HUES6 (cell line): ENCODE measurements around the gene LEUTX.

Experiments used
- H3K27ac ChIP-seq: 2 replicates; pipeline ENCODE4 v1.7.0; 2013; ENCODE audit warnings: low read depth, mild to moderate bottlenecking, low read length, inconsistent platforms
- H3K27me3 ChIP-seq: 2 replicates; pipeline ENCODE4 v1.6.1; 2013; ENCODE audit warnings: low read length; ENCODE audit not compliant: control insufficient read depth, insufficient read depth
- H3K36me3 ChIP-seq: 2 replicates; pipeline ENCODE4 v1.6.1; 2013; ENCODE audit warnings: low read length; ENCODE audit not compliant: control insufficient read depth, insufficient read depth
- H3K4me1 ChIP-seq: 2 replicates; pipeline ENCODE4 v1.6.1; 2013; ENCODE audit warnings: low read length; ENCODE audit not compliant: control insufficient read depth, insufficient read depth
- H3K4me3 ChIP-seq: 2 replicates; pipeline ENCODE4 v1.5.1; 2013; ENCODE audit warnings: low read depth, low read length
- H3K9ac ChIP-seq: one replicate; pipeline ENCODE4 v1.6.1; 2013; ENCODE audit warnings: mild to moderate bottlenecking, low read length
- H3K9me3 ChIP-seq: 2 replicates; pipeline ENCODE4 v1.6.1; 2013; ENCODE audit warnings: low read depth, low read length; ENCODE audit not compliant: control insufficient read depth, insufficient read depth

Gene LEUTX

DNA sequence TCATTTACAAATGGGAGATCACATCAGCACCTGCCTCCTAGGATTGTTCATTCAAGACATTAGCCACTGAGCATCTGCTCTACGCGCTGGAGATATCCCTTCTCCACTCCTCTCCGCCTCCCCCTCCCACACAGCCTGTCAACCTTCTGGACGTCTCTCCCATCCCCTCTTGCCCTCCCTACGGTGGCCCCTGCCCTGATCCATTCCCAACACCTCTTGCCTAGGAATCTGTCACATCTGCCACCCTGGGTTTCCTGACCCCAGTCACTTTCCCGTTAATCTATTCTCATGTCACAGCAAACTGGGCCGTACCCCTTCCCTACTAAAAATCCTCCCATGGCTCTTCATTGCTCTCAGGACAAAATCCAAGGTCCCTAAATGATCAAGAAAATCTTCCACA is 45.0 kb downstream of the LEUTX start:
- Histone ChIP-seq H3K9ac (peak overlapping the region; percentile 64), H3K36me3 (peaks cover 16% of the 10 kb centered on the region; the same call in 1 of the 2 replicates)

DNA sequence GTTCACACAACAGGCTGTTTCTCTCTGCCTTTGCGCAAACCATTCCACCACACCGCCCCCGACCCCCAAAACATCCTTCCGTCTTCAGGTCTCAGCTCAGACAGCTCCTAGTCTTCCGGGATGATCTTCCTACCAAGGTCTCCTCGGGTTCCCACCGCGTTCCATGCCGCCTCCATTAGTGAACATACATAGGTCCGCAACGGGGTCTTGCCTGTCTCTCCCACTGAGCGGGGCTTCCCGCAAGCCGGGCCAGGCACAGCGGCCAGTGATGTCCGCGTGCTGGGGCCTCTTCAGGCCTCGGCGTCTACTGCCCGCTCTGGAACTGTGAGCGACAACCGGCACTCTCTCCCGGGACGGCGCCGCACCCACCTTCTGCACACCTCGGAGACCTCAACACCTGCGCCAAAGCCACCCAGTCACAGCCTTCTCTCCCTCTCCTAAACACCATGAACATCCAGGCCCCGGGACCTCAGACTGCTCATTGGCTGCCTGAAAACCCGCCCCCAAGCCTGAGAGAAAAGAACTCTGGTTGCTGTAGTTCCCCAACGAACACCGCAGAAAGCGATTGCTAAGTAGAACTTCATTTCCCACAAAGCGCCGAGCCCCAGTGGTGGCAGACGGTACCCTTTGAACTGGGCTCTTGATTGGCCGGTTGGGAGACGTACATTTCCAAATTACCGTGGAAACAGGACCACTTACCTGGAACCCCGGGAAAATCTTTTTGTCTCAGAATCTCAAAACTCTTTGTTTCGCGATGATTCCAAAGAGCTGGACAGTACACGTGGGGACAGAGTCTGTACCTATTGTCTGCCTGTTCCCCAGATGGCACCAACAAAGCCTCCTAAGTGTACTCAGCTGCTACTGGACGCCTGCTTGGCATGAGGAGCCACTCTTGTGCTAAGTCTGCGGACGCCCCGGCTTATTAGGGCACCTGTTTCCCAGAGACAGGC is 45.8 kb downstream of the LEUTX start:
- H3K27me3 ChIP-seq: no peaks in the 10 kb centered on the region
- peak overlapping the region; percentile 64 for H3K9ac ChIP-seq
- no peaks in the 10 kb centered on the region for H3K9me3 ChIP-seq
- H3K27ac ChIP-seq: peak overlapping the region; percentile 38; the same call in 1 of the 2 replicates
- H3K4me3 ChIP-seq: peak overlapping the region; percentile 97
- H3K36me3 ChIP-seq: peaks cover 16% of the 10 kb centered on the region; the same call in 1 of the 2 replicates
- 0 out of 2 replicates have a peak, but pooled peaks cover 3% of the 10 kb centered on the region for H3K4me1 ChIP-seq

More for the DNA sequence above, 45.0 kb downstream of the LEUTX start:
- H3K27ac ChIP-seq: no peak overlapping the region
- no peaks in the 10 kb centered on the region for H3K9me3 ChIP-seq
- 0 out of 2 replicates have a peak, but pooled peaks cover 3% of the 10 kb centered on the region for H3K4me1 ChIP-seq
- H3K4me3 ChIP-seq: peak overlapping the region; percentile 97
- H3K27me3 ChIP-seq: no peaks in the 10 kb centered on the region

DNA sequence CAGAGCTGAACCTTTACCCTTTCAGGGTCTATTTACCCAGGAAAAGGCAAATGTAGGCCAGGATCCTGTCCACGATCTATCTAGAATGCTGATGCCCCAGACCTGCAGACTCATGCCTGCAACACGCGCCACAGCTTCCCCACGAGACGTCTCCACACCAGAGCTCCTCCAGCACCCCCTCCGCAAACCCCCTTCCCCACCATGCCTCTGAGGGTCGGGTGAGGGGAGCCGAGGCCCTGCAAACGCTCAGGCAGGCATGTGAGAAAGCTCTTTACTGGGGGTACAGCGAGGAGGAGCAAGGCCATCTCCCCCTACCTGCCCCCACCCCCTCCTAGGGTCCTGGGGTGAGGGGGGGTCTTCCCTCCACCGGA is 46.4 kb downstream of the LEUTX start:
- H3K9me3 ChIP-seq: no peaks in the 10 kb centered on the region
- H3K36me3 ChIP-seq: peaks cover 21% of the 10 kb centered on the region
- 0 out of 2 replicates have a peak, but pooled peaks cover 3% of the 10 kb centered on the region for H3K4me1 ChIP-seq
- peak overlapping the region; percentile 97 for H3K4me3 ChIP-seq
- H3K27me3 ChIP-seq: no peaks in the 10 kb centered on the region
- H3K9ac ChIP-seq: peak overlapping the region; percentile 64
- H3K27ac ChIP-seq: no peak overlapping the region

DNA sequence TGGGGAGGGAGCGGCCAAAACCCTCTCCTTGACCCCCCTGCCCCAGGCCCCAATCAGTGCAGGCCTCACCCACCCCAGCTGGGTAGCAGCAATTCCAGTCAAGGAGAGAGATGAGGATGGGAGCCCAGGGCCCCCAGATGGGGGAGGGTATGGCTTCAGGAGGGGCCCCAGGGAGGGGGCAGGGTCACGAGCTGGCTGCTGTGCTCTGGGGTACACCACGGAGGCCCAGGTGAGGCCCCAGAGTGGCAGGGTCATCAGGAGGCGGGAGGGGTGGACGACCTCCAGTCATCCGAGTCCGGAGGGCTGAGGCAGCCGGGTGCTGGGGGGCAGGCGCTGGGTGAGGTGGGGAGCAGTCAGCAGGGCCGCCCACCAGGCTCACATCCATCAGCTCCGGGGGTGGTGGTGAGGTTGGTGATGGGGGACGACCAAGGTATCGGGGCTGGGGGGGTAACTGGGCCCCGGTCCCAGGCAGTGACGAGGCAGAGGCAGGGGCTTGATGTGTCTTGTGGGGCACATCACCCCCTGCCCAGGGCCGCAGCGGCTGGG is 47.0 kb downstream of the LEUTX start:
- Histone ChIP-seq H3K36me3 (peaks cover 27% of the 10 kb centered on the region), H3K4me1 (0 out of 2 replicates have a peak, but pooled peaks cover 3% of the 10 kb centered on the region), H3K27ac (no peak overlapping the region), H3K27me3 (no peaks in the 10 kb centered on the region), H3K9me3 (no peaks in the 10 kb centered on the region), H3K4me3 (no peak overlapping the region), H3K9ac (no peak overlapping the region)

DNA sequence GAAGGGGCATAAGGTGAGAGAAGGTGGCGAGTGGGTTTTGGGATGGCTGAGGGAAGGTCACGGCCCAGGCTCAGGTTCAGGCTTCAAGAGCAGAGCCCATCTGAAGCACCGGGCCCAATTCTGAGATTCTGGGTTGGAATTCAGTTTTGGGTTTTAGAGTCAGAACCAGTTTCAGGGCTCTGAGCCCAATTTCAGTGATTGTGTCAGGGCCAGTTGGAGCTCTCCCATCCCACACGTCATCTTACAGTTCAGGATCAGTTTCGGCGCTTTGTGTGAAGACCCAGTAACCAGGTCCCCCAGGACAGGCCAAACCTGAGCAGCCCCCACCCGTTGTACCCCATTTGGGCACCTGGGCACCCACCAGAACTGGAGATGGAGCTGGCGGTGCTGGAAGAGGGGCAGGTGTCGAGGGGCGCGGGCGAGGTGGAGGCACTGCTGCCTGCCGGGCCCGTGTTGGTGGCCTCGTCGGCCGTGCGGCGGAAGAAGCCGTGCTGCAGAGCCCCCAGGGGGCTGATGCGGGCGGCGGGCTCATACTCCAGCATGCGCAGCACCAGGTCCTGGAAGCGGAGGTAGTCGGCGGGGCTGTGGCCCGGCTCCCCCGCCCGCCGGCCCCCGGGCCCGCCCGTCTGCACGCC is 47.8 kb downstream of the LEUTX start:
- peaks cover 30% of the 10 kb centered on the region for H3K36me3 ChIP-seq

DNA sequence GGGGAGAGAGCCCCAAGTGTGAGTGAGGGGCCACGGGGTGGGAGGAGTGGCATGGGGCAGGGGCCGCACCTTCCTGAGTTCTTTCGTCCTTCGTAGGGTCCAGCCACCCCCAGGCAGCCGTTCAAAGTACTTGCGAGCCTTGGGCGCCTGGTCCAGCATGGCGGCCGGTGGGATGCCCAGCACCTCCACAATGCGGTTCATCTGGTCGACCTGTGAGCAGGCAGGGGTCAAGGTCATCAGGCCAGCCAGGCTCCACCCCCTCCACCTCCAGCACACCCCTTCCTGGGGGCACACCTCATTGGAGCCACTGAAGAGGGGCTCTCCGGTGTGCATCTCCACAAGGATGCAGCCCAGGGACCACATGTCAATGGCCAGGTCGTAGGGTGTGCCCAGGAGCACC is 48.6 kb downstream of the LEUTX start:
- H3K9me3 ChIP-seq: no peaks in the 10 kb centered on the region
- 0 out of 2 replicates have a peak, but pooled peaks cover 3% of the 10 kb centered on the region for H3K4me1 ChIP-seq
- no peak overlapping the region for H3K27ac ChIP-seq
- H3K27me3 ChIP-seq: no peaks in the 10 kb centered on the region
- no peak overlapping the region for H3K4me3 ChIP-seq
- H3K36me3 ChIP-seq: peaks cover 30% of the 10 kb centered on the region
- no peak overlapping the region for H3K9ac ChIP-seq

More for the DNA sequence above, 47.8 kb downstream of the LEUTX start:
- H3K4me1 ChIP-seq: 0 out of 2 replicates have a peak, but pooled peaks cover 3% of the 10 kb centered on the region
- no peak overlapping the region for H3K27ac ChIP-seq
- no peak overlapping the region for H3K9ac ChIP-seq
- H3K4me3 ChIP-seq: no peak overlapping the region
- no peaks in the 10 kb centered on the region for H3K9me3 ChIP-seq
- no peaks in the 10 kb centered on the region for H3K27me3 ChIP-seq

DNA sequence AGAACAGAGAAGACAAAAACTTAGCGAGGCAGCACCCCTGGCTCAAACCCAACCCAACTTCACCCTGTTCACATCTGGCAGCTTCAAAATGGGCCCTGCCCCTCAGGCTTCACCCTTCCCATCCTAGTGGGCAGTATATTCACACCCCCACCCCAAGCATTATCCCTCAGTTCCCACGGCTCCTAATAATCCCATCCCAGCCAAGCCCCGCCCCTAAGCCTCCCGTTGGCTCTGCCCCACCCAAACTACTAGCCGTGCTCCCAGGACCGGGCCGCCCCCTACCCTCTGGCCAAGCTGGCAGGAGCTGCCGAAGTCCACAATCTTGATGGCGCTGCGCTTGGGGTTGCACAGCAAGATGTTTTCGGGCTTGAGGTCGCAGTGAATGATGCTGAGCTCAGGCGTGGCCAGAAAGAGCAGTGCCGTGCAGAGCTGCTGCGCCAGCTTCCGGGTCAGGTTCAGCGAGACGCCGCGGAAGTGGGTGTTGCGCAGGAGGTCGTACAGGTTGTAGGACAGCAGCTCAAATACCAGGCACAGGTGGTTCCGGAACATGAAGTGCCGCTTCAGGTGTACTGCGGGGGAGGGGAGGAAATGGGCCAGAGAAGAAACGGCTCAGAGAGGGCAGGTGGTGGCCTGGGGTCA is 49.5 kb downstream of the LEUTX start:
- H3K36me3 ChIP-seq: peaks cover 30% of the 10 kb centered on the region

DNA sequence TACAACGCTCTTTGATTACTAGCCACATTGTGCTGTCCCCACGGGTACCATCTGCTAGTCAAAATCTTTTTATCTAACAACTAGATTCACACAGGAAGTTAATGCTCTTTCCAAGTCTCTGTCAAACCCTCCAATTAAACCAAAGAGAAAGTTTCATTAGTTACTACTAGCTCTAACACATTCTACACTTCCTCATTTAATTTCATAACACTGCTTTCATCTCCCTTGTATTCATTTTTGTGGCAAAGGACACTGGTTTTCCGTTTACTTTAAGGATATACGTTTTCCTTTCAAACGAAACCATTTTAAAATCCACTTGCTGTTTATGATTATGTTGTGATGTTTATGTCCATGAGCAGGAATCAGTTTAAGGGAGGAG is 50.0 kb downstream of the LEUTX start:
- H3K27ac ChIP-seq: no peak overlapping the region
- H3K4me3 ChIP-seq: no peak overlapping the region
- H3K27me3 ChIP-seq: no peaks in the 10 kb centered on the region
- 0 out of 2 replicates have a peak, but pooled peaks cover 3% of the 10 kb centered on the region for H3K4me1 ChIP-seq
- no peaks in the 10 kb centered on the region for H3K9me3 ChIP-seq
- H3K36me3 ChIP-seq: peaks cover 30% of the 10 kb centered on the region
- H3K9ac ChIP-seq: no peak overlapping the region

More for the DNA sequence above, 49.5 kb downstream of the LEUTX start:
- Histone ChIP-seq H3K27ac (no peak overlapping the region), H3K9me3 (no peaks in the 10 kb centered on the region), H3K9ac (no peak overlapping the region), H3K4me3 (no peak overlapping the region), H3K27me3 (no peaks in the 10 kb centered on the region), H3K4me1 (0 out of 2 replicates have a peak, but pooled peaks cover 3% of the 10 kb centered on the region)

DNA sequence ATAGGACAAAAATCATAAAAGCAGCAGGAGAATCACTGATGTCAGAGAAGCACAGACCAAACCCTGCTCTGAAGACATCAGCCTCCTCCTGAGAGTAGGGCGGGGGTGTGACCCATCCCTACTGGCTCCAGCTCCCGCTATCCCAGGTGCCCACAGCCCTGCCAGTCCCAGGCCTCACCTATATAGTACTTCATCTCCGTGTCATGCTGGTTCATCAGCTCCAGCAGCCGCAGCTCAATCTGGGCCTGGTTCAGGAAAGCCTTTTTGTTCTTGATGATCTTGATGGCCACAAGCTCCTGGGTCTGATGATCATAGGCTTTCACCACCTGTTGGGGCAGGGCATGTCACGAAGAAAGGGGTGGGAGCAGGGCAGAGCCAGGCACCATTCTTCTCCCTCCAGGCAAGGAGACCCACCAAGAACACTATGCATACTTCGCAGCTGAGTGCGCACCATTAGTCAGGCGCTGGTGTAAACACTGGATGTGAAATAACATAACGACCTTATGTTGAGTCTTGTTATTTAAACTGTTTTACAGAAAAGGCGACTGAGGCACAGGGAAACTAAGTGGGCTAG is 51.1 kb downstream of the LEUTX start:
- Histone ChIP-seq H3K4me1 (peaks cover 5% of the 10 kb centered on the region), H3K36me3 (peaks cover 36% of the 10 kb centered on the region)

DNA sequence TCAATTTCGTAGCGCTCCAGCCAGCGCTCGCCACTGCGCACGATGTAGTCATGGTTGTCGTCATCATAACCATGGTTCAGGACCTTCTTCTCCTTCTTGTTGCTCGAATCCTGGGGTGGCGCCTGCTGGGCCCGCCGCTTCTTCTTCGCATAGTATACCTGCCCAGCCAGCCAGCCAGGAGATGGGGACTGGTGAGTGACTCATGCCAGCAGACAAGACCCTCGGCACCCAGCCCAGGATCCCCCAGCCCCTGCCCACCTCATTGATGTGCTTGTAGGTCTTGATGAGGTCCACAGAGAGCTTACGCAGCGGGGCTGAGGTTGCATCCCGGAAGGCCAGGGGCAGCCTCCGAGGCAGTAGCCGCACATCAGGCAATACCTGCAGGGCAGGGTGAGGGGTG is 51.8 kb downstream of the LEUTX start:
- Histone ChIP-seq H3K4me1 (peaks cover 3% of the 10 kb centered on the region), H3K27me3 (no peaks in the 10 kb centered on the region), H3K27ac (no peak overlapping the region), H3K4me3 (no peak overlapping the region), H3K9me3 (no peaks in the 10 kb centered on the region), H3K9ac (no peak overlapping the region), H3K36me3 (peaks cover 41% of the 10 kb centered on the region)

More for the DNA sequence above, 51.1 kb downstream of the LEUTX start:
- Histone ChIP-seq H3K27ac (no peak overlapping the region), H3K9ac (no peak overlapping the region), H3K4me3 (no peak overlapping the region), H3K27me3 (no peaks in the 10 kb centered on the region), H3K9me3 (no peaks in the 10 kb centered on the region)
